GM12864 (cell line): ENCODE results near the gene FLNB.
"Not testable (repeated sequence)": the region's sequence is repeated elsewhere in the genome, so short reads cannot be mapped to it uniquely, and the experiment has no call there.

Experiments
- DNase-seq: peaks from one replicate; pipeline ENCODE4 v3.0.0-alpha.2; 2011; ENCODE audit warnings: low read depth
- H3K4me3 ChIP-seq: 2 replicates; pipeline ENCODE4 v1.5.1; 2011; ENCODE audit warnings: mild to moderate bottlenecking, low read depth, low read length, control low read depth
- TF ChIP-seq, protein P1 (sequence below): IDR thresholded peaks from 2 replicates; pipeline ENCODE4 v1.5.1; 2011; ENCODE audit warnings: low read depth, mild to moderate bottlenecking, moderate library complexity, low read length, control low read depth, inconsistent platforms; ENCODE audit errors: missing control alignments

Gene FLNB

DNA sequence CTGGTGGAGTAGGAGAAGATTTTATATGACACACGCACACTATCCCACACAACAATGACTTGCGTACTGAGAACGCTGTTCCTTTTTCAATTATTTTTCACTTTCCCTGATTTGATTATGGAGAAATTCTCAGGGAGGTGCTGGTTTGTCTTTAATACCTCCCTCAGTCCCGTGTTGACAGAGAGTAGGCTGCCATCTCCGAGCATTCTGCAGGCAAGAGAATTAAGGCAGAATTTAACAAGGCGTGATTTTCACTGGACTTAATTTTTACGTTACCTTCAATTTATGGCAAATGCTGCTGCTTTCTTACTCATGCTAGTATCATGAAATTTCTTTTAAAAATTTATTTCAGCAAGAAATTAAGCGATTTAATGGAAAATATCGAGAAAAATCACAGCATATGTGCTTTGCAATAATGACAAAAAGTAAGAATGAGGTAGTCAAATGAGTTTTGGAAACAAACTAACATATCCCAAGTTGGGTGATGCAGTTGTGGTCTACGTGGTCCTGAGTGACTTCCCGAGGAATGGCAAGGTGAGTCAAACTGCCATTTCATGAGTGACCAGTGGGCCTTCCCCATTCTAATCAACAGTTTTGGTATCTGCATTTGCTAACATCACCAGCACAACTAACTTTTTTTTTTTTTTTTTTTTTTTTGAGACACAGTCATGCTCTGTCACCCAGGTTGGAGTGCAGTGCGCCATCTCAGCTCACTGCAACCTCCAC is 185.6 kb downstream of the FLNB start:
- no peak overlapping the region for H3K4me3 ChIP-seq
- no peak for DNase-seq
- TF ChIP-seq, protein P1, sequence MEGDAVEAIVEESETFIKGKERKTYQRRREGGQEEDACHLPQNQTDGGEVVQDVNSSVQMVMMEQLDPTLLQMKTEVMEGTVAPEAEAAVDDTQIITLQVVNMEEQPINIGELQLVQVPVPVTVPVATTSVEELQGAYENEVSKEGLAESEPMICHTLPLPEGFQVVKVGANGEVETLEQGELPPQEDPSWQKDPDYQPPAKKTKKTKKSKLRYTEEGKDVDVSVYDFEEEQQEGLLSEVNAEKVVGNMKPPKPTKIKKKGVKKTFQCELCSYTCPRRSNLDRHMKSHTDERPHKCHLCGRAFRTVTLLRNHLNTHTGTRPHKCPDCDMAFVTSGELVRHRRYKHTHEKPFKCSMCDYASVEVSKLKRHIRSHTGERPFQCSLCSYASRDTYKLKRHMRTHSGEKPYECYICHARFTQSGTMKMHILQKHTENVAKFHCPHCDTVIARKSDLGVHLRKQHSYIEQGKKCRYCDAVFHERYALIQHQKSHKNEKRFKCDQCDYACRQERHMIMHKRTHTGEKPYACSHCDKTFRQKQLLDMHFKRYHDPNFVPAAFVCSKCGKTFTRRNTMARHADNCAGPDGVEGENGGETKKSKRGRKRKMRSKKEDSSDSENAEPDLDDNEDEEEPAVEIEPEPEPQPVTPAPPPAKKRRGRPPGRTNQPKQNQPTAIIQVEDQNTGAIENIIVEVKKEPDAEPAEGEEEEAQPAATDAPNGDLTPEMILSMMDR, result no peak

DNA sequence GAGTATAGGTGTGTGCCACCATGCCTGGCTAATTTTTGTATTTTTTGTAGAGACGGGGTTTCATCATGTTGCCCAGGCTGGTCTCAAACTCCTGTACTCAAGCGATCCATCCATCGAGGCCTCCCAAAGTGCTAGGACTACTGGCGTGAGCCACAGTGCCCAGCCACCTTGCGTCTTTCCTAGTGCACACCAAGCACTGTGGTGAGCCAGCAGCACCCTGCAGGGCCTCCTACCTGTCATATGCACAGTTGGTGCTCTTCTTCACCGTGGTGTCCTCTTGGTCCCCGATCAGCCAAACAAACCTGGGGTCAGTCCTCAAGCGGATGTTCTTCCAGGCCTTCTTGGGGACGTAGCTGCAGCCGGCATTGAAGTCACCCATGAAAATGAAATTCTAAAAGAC is 189.4 kb downstream of the FLNB start:
- no peak overlapping the region for H3K4me3 ChIP-seq
- TF ChIP-seq, protein P1, result no peak
- DNase-seq, result no peak

DNA sequence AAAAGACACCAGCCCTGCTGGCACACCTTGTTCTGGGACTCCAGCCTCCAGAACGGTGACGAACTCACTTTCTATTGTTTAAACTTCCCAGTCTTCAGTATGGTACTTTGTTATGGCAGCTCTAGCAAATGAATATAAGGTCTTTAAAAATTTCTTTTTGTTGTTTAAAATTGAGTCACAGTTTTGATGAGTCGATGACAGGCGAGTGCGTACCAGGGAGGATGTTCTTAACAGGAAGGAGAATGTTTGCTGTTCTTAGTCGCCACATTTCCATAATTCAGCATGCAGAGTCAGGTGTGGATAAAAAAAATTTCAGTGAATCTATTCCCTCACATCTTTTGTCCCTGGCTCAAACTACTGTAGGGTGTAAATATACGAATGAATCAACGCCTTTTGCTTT is 190.1 kb downstream of the FLNB start:
- no peak overlapping the region for H3K4me3 ChIP-seq
- no peak for DNase-seq
- TF ChIP-seq, protein P1, result no peak

DNA sequence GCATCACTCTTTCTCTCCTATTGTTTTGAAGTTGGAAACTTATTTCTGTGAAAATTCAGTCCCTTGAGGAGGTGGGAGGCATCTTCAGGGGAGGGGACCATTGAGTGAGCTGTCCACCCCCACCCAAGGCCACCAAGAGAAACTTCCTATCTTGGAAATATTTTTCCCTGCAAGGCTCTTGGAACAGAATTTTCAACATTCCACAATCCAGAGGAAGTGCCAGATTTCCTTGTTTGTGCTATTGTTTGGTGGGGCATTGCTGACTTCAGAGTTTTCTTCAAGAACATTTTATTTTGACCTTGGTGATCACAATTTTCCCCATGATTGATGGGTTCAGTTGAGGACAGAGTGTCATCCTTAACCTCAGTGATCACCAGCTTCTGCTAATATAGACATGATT is 190.6 kb downstream of the FLNB start:
- no peak for DNase-seq
- TF ChIP-seq, protein P1, result no peak
- no peak overlapping the region for H3K4me3 ChIP-seq

DNA sequence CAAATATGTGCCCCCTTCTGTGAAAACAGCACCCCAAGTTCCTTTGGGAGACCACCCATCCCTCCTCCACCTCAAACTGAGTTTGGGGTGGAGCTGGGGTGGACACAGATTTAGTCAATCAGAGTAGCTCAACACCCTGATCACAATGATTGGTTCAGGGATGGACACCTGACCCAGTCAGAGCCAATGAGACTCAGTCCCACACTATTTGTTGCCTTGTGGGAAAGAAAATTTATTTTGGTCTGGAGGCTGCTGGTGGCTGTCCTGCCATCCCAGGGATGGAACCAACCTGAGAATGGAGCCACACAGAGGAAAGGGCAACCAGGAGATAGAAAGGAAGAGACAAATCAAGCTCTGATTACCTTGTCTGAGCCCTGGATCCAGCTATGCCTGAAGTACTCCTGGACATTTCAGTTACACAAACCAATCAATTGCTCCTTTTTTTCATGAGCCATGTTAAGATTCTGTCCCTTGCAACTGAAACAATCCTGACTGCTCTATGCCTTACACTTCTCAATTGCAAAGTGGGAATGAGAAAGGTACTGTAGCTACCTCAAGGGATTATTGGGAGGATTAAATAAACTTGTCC is 192.0 kb downstream of the FLNB start:
- TF ChIP-seq, protein P1, result no peak
- DNase-seq, result no peak
- no peak overlapping the region for H3K4me3 ChIP-seq

DNA sequence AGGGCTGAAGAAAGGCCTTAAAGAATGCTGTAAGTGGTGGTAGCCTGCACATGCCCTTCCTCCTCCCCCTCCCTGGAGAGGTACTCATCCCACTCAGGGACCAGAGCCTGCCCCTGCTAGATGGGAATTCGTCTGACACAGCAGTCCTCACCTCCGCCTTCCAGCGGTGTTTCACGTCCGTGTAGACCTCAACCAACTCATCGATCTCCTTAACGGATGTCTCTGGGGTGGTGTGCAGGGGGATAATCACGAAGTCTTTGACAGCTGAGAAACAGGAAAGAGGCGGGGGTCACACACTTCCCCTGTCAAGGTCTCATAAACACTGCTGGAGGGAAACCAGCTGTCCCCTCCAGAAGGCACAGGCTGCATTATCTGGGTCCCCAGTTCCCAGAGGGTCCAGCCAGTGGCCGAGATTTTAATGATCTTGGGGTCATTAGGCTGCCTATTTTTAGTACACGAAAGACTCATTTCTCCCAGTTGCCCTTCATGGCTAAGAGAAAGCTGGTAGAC is 192.7 kb downstream of the FLNB start:
- H3K4me3 ChIP-seq, result no peak overlapping the region
- TF ChIP-seq, protein P1, result no peak
- no peak for DNase-seq

DNA sequence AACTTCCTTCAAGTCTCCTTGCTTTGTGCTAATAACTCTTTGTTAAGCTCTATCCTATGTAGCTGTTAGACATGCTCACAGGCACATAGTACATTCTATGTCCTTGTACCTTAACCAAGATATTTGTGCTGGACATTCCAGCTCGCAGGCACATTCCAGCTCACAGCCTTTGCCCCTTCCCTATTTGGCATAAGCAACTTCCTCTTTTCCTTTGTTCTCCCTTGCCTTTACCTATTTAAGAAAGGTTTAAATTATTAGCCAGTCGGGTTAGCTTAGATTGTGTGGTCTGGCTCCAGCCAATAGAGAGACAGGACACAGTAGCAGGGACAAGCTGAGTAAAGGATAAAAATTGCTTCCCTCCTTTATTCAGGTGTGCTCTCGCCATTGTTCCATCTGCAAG is 193.2 kb downstream of the FLNB start:
- DNase-seq, H3K4me3 ChIP-seq: not testable (repeated sequence)
